COLO829 (cell line): ENCODE results near the gene CD40.
"Not testable (repeated sequence)": the region's sequence is repeated elsewhere in the genome, so short reads cannot be mapped to it uniquely, and the experiment has no call there.

Experiments used
- DNase-seq: peaks from one replicate; pipeline ENCODE4 v3.0.0; 2012; ENCODE audit warnings: low spot score

Gene CD40

GRCh38 chr20:46093531-46093930 is 24.6 kb upstream of the CD40 start:
- no peak for DNase-seq

- DNase-seq = no peak
Observed at GRCh38 chr20:46099491-46100287, 18.4 kb upstream of the CD40 start.

DNA sequence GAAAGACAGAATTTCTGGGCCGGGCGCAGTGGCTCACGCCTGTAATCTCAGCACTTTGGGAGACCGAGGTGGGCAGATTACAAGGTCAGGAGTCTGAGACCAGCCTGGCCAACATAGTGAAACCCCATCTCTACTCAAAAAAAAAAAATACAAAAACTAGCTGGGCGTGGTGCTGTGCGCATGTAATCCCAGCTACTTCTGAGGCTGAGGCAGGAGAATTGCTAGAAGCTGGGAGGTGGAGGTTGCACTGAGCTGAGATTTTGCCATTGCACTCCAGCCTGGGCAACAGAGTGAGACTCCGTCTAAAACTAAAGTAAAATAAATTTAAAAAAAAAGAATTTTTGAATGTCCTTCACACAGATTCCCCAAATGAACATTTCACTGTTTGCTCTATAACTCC is 17.7 kb upstream of the CD40 start:
- DNase-seq = not testable (repeated sequence)

DNA sequence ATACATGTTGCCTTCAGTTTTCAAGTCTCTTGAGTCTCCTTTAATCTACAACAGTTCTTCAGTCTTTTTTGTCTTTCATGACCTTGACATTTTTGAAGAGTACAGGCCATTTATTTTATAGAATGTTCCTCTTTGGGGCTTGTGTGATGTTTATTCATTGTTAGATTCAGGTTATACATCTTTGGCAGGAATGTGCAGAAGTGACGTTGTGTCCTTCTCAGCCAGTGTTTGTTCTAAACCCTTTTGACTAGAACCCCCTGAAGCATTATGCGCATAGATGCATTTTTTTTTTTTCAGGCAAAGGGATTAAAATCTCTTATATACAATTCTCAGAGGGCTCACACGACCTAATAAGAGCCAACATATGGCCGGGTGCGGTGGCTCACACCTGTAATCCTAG is 17.1 kb upstream of the CD40 start:
- no peak for DNase-seq

GRCh38 chr20:46101957-46102356 is 16.2 kb upstream of the CD40 start:
- DNase-seq = no peak

GRCh38 chr20:46102940-46103339 is 15.2 kb upstream of the CD40 start:
- DNase-seq = no peak

DNA sequence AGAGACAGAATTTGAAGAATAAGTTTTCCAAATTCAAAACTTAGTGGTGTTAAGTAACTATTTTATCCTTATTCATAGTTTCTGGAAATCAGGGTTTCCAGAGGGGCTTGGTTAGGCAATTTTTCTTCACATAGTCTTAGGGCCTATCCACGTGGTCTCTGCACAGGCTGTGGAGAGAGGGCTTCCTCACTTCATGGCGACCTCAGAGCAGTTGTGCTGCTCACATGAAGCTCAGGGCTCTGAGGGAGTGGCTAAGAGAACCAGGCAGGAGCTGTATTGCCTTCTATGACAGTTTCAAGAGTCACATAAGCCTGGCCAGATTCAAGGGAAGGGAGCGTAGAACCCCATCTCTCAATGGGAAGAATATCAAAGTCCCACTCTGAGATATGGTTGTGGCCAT is 13.9 kb upstream of the CD40 start:
- no peak for DNase-seq

DNA sequence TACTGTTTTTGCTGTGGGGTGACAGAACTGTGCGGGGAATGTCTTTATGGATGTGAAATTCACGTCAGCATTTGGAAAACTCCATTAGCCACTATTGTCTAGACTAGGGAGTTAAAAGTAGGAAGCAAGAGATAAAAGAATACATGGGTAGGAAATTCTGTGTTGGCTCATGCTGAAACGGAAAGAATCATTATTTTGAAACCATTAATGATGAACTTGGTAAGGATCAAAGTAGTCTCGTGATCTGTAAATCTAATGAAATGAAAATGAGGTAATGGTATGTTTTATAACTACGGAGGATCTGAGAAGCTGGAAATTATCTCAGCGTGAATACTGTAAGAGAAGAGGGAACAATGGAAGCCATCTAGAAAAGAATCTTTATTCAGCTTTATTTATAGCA is 11.1 kb upstream of the CD40 start:
- no peak for DNase-seq

DNA sequence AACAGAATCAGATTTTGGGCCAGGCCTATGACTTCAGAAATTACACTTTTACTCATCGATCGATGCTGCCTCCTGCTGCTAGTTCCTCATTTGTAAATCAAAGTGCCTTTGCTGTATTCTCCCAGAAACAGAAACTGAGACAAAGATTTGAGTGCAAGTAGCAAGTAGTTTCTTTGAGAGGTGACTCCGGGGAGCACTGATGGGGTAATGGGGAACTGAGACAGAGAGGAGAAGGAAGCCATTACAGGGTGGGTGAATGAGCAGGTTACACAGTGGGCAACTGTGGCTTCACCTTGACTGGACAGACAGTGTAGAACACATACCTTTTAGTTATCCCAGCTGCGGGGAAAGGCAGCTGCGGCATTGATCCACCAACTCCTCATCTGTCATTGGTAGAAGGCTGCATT is 9.7 kb upstream of the CD40 start:
- no peak for DNase-seq

- no peak for DNase-seq
Observed at GRCh38 chr20:46108976-46109375, 9.1 kb upstream of the CD40 start.

- no peak for DNase-seq
Observed at GRCh38 chr20:46111028-46111835, 6.9 kb upstream of the CD40 start.

DNA sequence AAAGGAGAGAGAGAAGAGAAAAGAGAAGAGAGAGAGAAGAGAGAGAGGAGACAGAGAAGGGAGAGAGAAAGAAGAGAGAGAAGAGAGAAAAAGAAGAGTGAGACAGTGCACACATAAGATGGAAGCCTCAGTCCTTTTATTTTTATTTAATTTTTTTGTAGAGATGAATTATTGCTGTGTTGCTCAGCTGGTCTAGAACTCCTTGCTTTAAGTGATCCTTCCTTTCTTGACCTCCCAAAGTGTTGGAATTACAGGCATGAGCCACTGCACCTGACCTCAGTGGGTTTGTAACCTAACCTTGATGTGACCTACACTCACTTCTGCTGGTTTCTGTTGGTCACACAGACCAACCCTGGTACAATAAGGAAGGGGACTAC is 6.3 kb upstream of the CD40 start:
- no peak for DNase-seq

GRCh38 chr20:46112430-46113112 is 5.5 kb upstream of the CD40 start:
- no peak for DNase-seq

DNA sequence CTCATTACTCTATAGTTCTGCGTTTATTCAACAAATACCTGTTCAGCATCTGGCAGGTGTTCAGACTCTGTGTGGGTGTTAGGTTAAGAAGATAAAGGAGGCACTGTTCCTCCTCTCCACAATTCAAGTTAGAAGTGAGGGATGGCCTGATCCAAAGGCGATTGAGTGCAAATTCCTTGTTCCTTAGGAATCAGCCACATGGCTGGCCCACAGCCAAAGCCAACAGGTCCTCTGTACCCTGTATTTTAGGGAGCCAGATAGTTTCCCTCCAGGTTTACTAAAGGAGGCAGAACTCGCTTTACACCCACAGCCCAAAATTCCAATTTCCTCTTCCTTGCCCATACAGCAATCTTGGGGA is 5.0 kb upstream of the CD40 start:
- DNase-seq = no peak

- DNase-seq = no peak
Observed at GRCh38 chr20:46114449-46114848, 3.7 kb upstream of the CD40 start.

- DNase-seq = no peak
Observed at GRCh38 chr20:46118481-46119020, 437 bp downstream of the CD40 start.

GRCh38 chr20:46119028-46119546 is 973 bp downstream of the CD40 start:
- DNase-seq = no peak

GRCh38 chr20:46119547-46119946 is 1.4 kb downstream of the CD40 start:
- no peak for DNase-seq

- DNase-seq = no peak
Observed at GRCh38 chr20:46120136-46120535, 2.0 kb downstream of the CD40 start.

DNA sequence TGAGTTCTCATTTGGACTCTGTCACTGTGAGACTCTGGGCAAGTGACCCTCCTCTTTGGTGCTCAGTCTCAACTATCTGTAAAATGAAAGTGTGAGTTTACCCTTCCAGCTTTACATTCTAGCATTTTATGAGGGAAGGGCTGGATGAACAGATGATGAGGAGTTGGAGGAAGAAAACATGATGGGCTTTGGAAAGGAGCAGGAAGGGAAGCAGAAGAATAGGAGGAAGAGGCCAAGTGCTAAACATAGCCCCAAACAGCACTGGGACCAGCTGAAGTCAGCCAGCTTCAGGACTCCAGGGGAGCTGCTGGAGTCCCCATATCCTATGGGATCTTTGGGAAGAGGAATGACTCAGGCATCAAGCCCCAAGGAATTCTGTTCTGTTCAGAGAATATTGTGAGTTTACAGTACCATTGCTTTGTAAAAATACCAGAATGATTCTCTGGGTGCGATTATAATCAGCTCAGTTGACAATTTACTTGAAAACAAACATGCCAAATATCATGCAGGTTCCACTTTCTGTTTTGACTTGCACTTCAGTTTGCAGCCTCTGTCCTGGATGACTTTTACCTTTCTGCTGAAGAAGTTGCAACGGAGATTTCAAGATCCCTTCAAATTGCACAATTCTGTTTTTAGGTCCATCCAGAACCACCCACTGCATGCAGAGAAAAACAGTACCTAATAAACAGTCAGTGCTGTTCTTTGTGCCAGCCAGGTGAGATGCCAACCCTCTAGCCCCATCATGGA is 3.2 kb downstream of the CD40 start:
- DNase-seq = no peak

GRCh38 chr20:46122071-46122470 is 4.0 kb downstream of the CD40 start:
- DNase-seq = peak; percentile 35
